Spleen (tissue), 7 donors: ENCODE data around the gene MAPKAP1.

Source experiments
- CTCF ChIP-seq, 11 experiments: fragments of 200-600 bp in 7 of 11; fragments of 450-650 bp in 4 of 11; sonication (generic) in 4 of 11; IDR thresholded peaks in 8 of 11; conservative IDR thresholded peaks in 3 of 11; 1 replicate in 7 of 11; 2 replicates in 4 of 11; pipeline versions ENCODE4 v1.4.0 to v1.8.0; 2016 to 2021; ENCODE audit warnings: antibody characterized with exemption in 11 of 11, inconsistent platforms in 4 of 11, mild to moderate bottlenecking in 1 of 11
- POLR2A ChIP-seq, 3 donors: fragments of 450-650 bp; IDR thresholded peaks; one replicate each; pipeline ENCODE4 v1.5.1; 2017; ENCODE audit warnings: antibody characterized with exemption in 3 of 3, mild to moderate bottlenecking in 1 of 3
- donor health status: DM: no; HTN: no; CAD: no; lungs with moderate emphysema.
- donor health status: DM: no; HTN: no; CAD: no.
- donor health status: DM: no; HTN: no; CAD: no.

- TF ChIP-seq CTCF (IDR thresholded peaks at IDR 0.05 in 8 of 11, conservative IDR thresholded peaks at IDR 0.05 in 3 of 11) (no peak), POLR2A (IDR thresholded peaks at IDR 0.05) (no peak)
Measured at GRCh38 chr9:125493881-125494652, 212.9 kb downstream of the MAPKAP1 start.
